Transverse colon (tissue), 4 donors: ENCODE results near the gene MDN1. TPM values are rescaled to one million over a fixed set of nuclear protein-coding genes. Genes with fewer than 3 reads are reported as not detected.

Experiments used
- DNase-seq: peaks from one replicate; pipeline ENCODE4 v3.0.0-alpha.2; 2019
- H3K27ac ChIP-seq, 4 donors: fragments of 200-600 bp; sonication (generic); 2 replicates each; pipeline ENCODE4 v1.5.1; 2016 to 2018; ENCODE audit warnings: inconsistent platforms in 4 of 4
- H3K27me3 ChIP-seq: fragments of 200-600 bp; sonication (generic); 2 replicates; pipeline ENCODE4 v1.5.1; 2017; ENCODE audit warnings: inconsistent platforms
- H3K36me3 ChIP-seq, 4 donors: fragments of 200-600 bp; sonication (generic); 2 replicates each; pipeline ENCODE4 v1.5.1; 2017 to 2019; ENCODE audit warnings: inconsistent platforms in 4 of 4
- H3K4me1 ChIP-seq, 4 donors: fragments of 200-600 bp; sonication (generic); 2 replicates each; pipeline ENCODE4 v1.5.1; 2017 to 2020; ENCODE audit warnings: inconsistent platforms in 4 of 4
- H3K4me3 ChIP-seq, 4 donors: fragments of 200-600 bp; sonication (generic); 1 replicate in 1 of 4; 2 replicates in 3 of 4; pipeline versions ENCODE4 v1.5.1 to v1.6.1; 2017 to 2019; ENCODE audit warnings: inconsistent platforms in 4 of 4
- H3K9me3 ChIP-seq, 2 donors: fragments of 200-600 bp; sonication (generic); 2 replicates each; pipeline ENCODE4 v1.5.1; 2017 to 2019; ENCODE audit warnings: inconsistent platforms in 2 of 2
- CTCF ChIP-seq, 5 experiments: fragments of 200-600 bp in 3 of 5; fragments of 450-650 bp in 2 of 5; sonication (generic) in 3 of 5; IDR thresholded peaks; 1 replicate in 2 of 5; 2 replicates in 3 of 5; pipeline ENCODE4 v1.5.1; 2016 to 2017; ENCODE audit warnings: antibody characterized with exemption in 5 of 5, inconsistent platforms in 3 of 5, mild to moderate bottlenecking in 2 of 5, moderate library complexity in 1 of 5
- EP300 ChIP-seq: sonication (generic); formaldehyde crosslinking; IDR thresholded peaks from one replicate; pipeline ENCODE4 v1.6.1; 2017; ENCODE audit warnings: antibody characterized with exemption, low read depth
- POLR2A ChIP-seq: fragments of 450-650 bp; IDR thresholded peaks from one replicate; pipeline ENCODE4 v1.6.1; 2016; ENCODE audit warnings: antibody characterized with exemption, mild to moderate bottlenecking, moderate library complexity
- POLR2AphosphoS5 ChIP-seq, 3 donors: sonication (generic); formaldehyde crosslinking; IDR thresholded peaks; one replicate each; pipeline ENCODE4 v1.6.1; 2016; ENCODE audit warnings: antibody characterized with exemption in 3 of 3
- WGBS, 2 donors: methylation state at CpG; one replicate each; pipeline ENCODE4 v1.1.5; 2018; ENCODE audit warnings: low coverage in 1 of 2; 5-methylcytosine and 5-hydroxymethylcytosine counted together
- in situ Hi-C, 4 donors: fragments of 200-750 bp; cut with MboI; loops; one replicate each; pipeline versions ENCODE4 v1.15.0 to v1.15.1; 2017; ENCODE audit warnings: low sequenced_read_pairs in 3 of 4, low pct_ligation_motif_present in 1 of 4, low pct_unique_long_range_greater_than_20kb in 1 of 4
- intact Hi-C: fragments of 100-400 bp; cut with DNase I; formaldehyde crosslinking; loops from one replicate; pipeline ENCODE4 v1.15.1; 2023; ENCODE audit warnings: low total_unique reads
- total RNA-seq, 4 donors: library from RNA; depleted of rRNA; stranded (reverse); fragments of >200 nt; gene quantifications; one replicate each; pipeline ENCODE4 v1.1.0, GENCODE V29; 2016

Gene MDN1
- total RNA-seq, 4 donors from 2014 or later, result 16.8 to 30.8 (median 24.0) TPM

GRCh38 chr6:89777455-89777854 is 42.1 kb downstream of the MDN1 start:
- H3K4me1 ChIP-seq, result no peaks in the 10 kb centered on the region
- no peak for DNase-seq
- peaks cover 0 to 34% (median 11%) of the 10 kb centered on the region in 4 donors for H3K36me3 ChIP-seq
- TF ChIP-seq CTCF (IDR thresholded peaks at IDR 0.05), result no peak
- TF ChIP-seq EP300, result no peak
- no peak for TF ChIP-seq POLR2A
- TF ChIP-seq POLR2AphosphoS5 (IDR thresholded peaks at IDR 0.05), result no peak
- no peak overlapping the region for H3K4me3 ChIP-seq
- intact Hi-C loops (no loop called here), in situ Hi-C loops (no loop called here)
- WGBS, 2 donors, result 90 to 98% methylated on average over 2 of the region's 2 CpGs
- no peaks in the 10 kb centered on the region for H3K27me3 ChIP-seq
- H3K27ac ChIP-seq, result no peak overlapping the region
- no peaks in the 10 kb centered on the region for H3K9me3 ChIP-seq

- peaks cover 0 to 35% (median 11%) of the 10 kb centered on the region in 4 donors for H3K36me3 ChIP-seq
- no peaks in the 10 kb centered on the region for H3K9me3 ChIP-seq
- no peak for DNase-seq
- intact Hi-C loops, result no loop called here
- H3K27me3 ChIP-seq, result no peaks in the 10 kb centered on the region
- H3K4me3 ChIP-seq, result no peak overlapping the region
- H3K4me1 ChIP-seq, result no peaks in the 10 kb centered on the region
- H3K27ac ChIP-seq, result no peak overlapping the region
- in situ Hi-C loops, result no loop called here
- TF ChIP-seq CTCF (IDR thresholded peaks at IDR 0.05), result peak in 1 of 5 experiments; percentile 5
- TF ChIP-seq POLR2A, result no peak
- 100% methylated on average over 1 of the region's 1 CpG for WGBS, 2 donors
Measured at GRCh38 chr6:89776583-89777233, 42.9 kb downstream of the MDN1 start.

GRCh38 chr6:89775150-89775549 is 44.4 kb downstream of the MDN1 start:
- Histone ChIP-seq H3K27me3 (no peaks in the 10 kb centered on the region), H3K9me3 (no peaks in the 10 kb centered on the region), H3K36me3 (peaks cover 0 to 40% (median 7%) of the 10 kb centered on the region in 4 donors), H3K27ac (no peak overlapping the region), H3K4me1 (no peaks in the 10 kb centered on the region), H3K4me3 (no peak overlapping the region)
- intact Hi-C loops (no loop called here), in situ Hi-C loops (no loop called here)
- no peak for DNase-seq
- 90 to 100% methylated on average over 1 of the region's 1 CpG for WGBS, 2 donors
- TF ChIP-seq EP300, result no peak

GRCh38 chr6:89769572-89769971 is 50.0 kb downstream of the MDN1 start:
- no peak for DNase-seq
- intact Hi-C loops, result no loop called here
- Histone ChIP-seq H3K4me3 (no peak overlapping the region), H3K9me3 (no peaks in the 10 kb centered on the region), H3K36me3 (peaks cover 0 to 49% (median 7%) of the 10 kb centered on the region in 4 donors), H3K27me3 (no peaks in the 10 kb centered on the region), H3K27ac (no peak overlapping the region), H3K4me1 (no peaks in the 10 kb centered on the region)
- in situ Hi-C loops, result no loop called here
- TF ChIP-seq EP300 (no peak), CTCF (IDR thresholded peaks at IDR 0.05) (no peak), POLR2A (no peak), POLR2AphosphoS5 (IDR thresholded peaks at IDR 0.05) (no peak)
- 97 to 100% methylated on average over 2 to 3 of the region's 3 CpGs for WGBS, 2 donors

GRCh38 chr6:89768324-89768723 is 51.3 kb downstream of the MDN1 start:
- TF ChIP-seq EP300 (no peak), POLR2A (no peak), CTCF (IDR thresholded peaks at IDR 0.05) (no peak), POLR2AphosphoS5 (IDR thresholded peaks at IDR 0.05) (no peak)
- in situ Hi-C loops, result no loop called here
- Histone ChIP-seq H3K4me1 (no peaks in the 10 kb centered on the region), H3K27ac (no peak overlapping the region), H3K9me3 (no peaks in the 10 kb centered on the region), H3K36me3 (peaks cover 0 to 45% (median 7%) of the 10 kb centered on the region in 4 donors), H3K4me3 (no peak overlapping the region), H3K27me3 (no peaks in the 10 kb centered on the region)
- DNase-seq, result no peak
- intact Hi-C loops, result no loop called here
- WGBS, 2 donors, result 78 to 88% methylated on average over 6 of the region's 6 CpGs
